Activated CD4-positive, alpha-beta T cell treated with anti-CD3 and anti-CD28 coated beads for 4 hours (primary cell): ENCODE results near the gene EYS.
"Not testable (repeated sequence)": the region's sequence is repeated elsewhere in the genome, so short reads cannot be mapped to it uniquely, and the experiment has no call there.

Experiments used
- DNase-seq, 2 donors: peaks; one replicate each; pipeline ENCODE4 v3.0.0-alpha.2; 2020

EYS gene

DNA sequence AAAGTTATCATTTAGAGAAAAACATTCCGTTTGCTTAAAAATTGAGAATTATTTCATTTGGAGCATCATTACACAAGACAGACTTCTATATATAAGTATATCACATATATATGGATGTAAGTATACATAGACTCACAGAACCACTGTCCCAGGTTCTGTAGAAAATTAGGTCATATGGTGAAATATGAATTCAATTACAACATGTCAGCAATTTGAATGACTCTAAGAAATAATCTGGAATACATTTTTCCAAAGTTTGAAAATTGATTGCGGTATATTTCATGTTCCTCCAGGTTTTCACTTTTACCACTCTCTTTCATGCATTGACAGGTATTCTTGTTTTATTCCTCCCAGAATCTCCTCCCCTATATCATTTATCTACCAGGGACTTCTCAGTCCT lies 1179.1 kb downstream of the EYS start:
- DNase-seq = no peak

DNA sequence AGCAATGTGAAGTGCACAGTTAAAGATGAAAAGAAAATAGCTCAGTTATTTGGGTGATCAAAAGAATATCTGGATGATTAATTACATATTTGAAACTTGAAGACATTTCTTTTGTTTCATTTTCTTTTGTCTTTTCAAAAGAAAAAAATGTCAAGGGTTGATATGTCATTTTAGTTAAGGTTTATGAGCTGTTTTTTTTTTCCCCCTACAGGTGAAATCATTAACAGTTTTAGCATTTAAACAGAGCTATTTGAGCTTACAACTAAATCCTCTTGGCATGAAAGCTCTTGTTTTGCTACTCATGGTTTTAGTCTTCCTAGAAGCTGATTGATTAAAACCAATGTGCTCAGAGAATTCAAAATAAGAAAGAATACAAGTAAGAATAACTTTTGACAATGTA lies 1184.2 kb downstream of the EYS start:
- no peak for DNase-seq

- no peak for DNase-seq
Measured at GRCh38 chr6:64520050-64520449, 1187.0 kb downstream of the EYS start.

- DNase-seq = no peak
Measured at GRCh38 chr6:64516393-64516792, 1190.6 kb downstream of the EYS start.

DNA sequence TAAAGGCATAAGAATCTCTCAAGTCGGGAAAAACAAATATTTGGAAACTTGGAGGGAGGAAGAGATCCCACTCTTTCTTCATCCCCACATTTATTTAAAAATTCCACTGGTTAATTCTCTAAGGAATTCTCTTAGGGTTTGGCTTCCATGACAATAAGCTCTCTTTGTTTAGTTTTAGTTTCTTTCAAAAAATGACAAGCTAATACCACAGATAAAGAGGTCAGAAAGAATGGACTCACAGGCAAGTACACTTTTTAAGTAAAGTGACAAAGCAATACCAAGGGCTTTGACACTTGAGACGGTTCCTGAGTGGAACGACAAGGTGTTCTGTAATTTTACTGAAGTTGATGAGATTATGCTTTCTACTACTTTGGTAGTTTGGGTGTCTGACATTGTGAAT lies 1199.4 kb downstream of the EYS start:
- DNase-seq = no peak

- DNase-seq = no peak
Measured at GRCh38 chr6:64505312-64505711, 1201.7 kb downstream of the EYS start.

GRCh38 chr6:64504503-64504902 lies 1202.5 kb downstream of the EYS start:
- no peak for DNase-seq

DNA sequence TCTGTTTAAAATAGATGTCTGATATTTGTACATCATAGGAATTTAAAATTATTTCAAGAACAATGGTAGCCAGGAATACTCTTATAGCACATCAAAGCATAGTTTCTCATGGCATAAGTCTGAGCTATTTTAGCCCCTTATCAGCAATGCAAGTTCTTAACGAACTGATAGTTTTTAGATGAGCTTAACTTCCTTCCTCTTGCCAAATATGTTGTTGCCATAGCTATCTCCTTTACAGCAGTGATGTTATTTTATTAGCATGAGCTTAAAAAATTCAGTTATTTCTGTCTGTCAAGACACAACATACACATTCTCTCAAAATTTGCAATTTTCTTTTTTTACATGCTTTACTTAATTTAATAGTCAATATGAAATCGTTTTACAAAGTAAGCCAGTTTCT lies 1204.2 kb downstream of the EYS start:
- DNase-seq = no peak

GRCh38 chr6:64497634-64498033 lies 1209.4 kb downstream of the EYS start:
- DNase-seq = no peak

DNA sequence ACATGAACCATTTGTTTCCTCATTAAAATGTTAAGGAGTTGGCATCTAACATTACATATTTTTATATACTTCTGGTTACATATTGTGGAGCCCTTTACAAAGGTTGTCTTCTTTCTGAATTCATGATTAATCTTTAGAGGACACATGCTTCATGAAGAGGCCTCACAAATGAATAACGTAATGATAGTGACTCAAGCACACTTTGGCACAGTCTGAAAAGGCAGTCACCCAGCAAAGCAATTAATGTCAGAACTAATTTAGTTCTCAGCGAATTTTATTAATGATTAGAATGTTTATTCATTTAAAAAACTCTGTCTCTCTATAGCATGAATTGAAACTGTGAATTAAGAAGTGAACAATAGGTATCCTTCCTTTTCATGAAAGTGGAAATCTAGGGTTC lies 1217.3 kb downstream of the EYS start:
- DNase-seq = no peak

- DNase-seq = no peak
Measured at GRCh38 chr6:64486578-64487351, 1220.3 kb downstream of the EYS start.

GRCh38 chr6:64483956-64484499 lies 1223.0 kb downstream of the EYS start:
- no peak for DNase-seq

GRCh38 chr6:64482631-64483030 lies 1224.4 kb downstream of the EYS start:
- DNase-seq = no peak

- no peak for DNase-seq
Measured at GRCh38 chr6:64479134-64479533, 1227.9 kb downstream of the EYS start.

DNA sequence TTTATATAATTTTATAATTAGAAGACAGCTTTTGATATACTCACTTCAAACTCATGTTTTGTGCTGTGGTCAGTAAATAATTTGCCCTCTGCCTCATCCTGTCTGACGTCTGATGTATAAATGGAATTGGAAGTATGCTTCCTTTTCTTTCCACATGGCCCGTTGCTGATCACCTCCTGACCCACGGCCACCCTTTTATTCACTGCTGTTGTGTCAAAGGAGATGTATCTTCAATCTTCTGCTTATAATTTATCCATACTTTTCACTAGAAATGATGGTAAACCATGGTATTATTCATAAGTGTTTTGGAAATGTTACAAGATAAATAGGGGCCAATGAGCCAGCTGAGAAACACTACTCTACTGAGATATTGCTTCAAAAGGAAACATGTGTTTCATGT lies 1229.6 kb downstream of the EYS start:
- no peak for DNase-seq

DNA sequence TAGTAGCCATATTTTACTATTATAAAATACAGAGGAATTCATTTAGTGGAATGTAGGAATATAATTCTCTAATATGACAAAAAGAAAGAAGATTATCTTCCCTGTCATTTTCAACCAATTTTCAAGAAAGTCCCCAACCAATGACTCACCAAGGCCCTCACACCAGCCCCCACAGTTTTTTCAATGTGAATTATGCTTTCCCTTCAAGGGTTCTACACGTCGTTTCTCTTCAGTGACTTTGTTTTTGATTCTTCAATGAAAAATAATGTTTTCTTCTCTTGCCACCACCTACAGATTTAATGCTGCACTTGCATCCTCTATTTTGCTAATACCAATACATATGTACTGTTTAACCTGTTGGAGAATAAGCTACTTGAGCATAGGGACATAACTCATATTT lies 1230.1 kb downstream of the EYS start:
- DNase-seq = no peak

- not testable (repeated sequence) for DNase-seq
Measured at GRCh38 chr6:64469405-64469804, 1237.6 kb downstream of the EYS start.

DNA sequence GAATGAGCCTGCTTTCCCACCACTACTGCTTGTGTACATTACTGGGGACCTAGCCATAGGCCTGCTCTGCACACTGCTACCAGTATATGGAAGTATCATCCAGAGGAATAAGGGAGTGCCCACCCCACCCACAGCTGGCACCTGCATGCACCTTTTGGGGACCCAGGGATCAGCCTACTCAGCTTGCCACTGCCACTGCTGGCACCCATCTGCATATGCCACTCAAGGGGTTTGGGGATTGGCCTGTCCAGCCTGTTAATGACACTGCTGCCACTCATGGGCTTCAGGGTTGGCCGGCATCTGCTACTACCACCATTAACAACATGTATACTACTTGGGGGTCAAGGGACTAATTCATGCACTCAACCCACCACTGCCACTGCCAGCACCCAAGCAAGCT lies 1239.4 kb downstream of the EYS start:
- DNase-seq = no peak

GRCh38 chr6:64459411-64459944 lies 1247.5 kb downstream of the EYS start:
- DNase-seq = no peak

DNA sequence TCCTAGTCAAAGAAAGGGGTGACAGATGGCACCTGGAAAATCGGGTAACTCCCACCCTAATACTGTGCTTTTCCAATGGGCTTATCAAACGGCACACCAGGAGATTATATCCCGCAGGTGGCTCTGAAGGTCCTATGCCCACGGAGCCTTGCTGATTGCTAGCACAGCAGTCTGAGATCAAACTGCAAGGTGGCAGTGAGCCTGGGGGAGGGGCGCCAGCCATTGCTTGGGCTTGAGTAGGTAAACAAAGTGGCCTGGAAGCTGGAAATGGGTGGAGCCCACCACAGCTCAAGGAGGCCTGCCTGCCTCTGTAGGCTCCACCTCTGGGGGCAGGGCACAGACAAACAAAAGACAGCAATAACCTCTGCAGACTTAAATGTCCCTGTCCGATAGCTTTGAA lies 1258.9 kb downstream of the EYS start:
- not testable (repeated sequence) for DNase-seq

DNA sequence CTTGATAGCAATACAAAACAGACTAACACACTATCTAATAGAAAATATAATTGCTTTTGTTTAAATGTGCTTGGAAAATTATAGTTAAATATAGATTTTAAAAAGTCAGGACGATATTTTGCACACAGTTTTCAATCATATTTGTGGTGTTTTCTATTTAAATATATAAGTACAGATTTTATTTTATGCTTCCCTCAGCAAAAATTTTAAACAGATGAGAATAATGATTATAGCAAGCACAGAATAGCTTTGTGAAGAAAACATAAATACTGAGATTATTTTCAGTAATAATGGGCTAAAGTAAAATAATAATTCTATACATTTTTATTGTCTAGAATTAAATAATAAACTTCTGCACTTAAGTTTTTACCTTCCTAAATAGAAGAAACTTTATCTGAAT lies 1262.0 kb downstream of the EYS start:
- DNase-seq = no peak

DNA sequence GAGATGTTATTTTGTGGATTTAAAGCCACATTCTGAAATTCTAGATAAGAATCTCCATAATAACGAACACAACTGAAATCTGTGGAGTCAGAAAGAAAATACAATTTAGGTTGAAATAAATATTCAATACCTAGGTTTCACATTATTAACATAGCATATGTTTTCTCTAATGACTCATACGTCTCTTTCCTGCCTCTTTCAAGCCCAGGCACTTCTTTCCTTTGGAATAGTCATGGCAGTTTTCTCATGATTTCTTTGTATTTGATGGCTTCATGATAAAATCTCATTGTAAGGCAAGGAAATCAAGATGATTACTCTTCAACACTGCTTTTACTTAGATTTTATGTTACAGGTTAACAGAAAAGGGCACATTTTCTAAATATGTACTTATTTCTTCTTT lies 1267.8 kb downstream of the EYS start:
- no peak for DNase-seq

- DNase-seq = no peak
Measured at GRCh38 chr6:64437996-64438395, 1269.0 kb downstream of the EYS start.

DNA sequence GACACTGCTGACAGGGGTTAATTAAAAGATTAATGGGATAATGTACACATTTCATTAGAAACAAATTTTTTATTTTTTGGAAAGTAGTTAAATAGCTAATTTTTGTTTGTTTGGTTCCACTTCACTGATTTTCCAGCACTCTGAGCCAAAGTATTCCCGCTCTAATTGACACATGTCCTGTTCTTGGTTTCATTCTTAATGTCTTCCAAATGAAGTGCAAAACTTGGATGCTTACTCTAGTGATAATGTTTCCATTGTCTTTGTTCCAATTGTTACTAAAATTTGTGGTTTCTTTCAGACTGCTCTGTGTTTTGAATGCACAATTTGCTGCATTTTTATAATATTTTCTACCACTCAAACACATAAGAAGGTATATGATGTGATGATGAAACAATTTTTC lies 1277.1 kb downstream of the EYS start:
- no peak for DNase-seq

DNA sequence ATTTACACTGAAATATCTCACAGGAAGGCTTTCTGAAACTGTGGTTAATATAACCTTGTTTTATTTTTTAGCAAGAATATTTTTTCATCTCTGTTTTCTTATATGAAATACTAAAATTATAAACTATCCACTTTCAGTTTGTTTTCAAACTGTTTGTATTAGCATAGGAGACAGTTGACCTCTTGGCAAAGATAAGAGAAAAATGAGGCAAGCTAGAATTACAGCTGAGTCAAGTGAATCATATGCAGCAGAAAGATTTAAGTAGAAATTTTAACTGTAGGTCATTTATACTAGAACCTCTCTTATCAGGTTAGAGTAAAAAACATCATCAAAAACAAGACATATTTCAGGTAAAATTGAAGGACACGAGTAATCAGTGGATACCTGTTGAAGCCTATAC lies 1278.8 kb downstream of the EYS start:
- DNase-seq = no peak
